GM18951 (cell line): ENCODE data around the gene TIGD4.

Source experiments
- POLR2A ChIP-seq: IDR thresholded peaks from 4 replicates; pipeline ENCODE4 v1.6.1; 2011; ENCODE audit warnings: mild to moderate bottlenecking; ENCODE audit not compliant: insufficient read length, insufficient read depth; ENCODE audit errors: extremely low read depth
- in situ Hi-C: fragments of 300-500 bp; cut with MboI; formaldehyde crosslinking; loops from one replicate; pipeline ENCODE4 v1.12.0; 2022; ENCODE audit warnings: low sequenced_read_pairs, mixed read lengths, inconsistent platforms; ENCODE audit not compliant: unreplicated experiment

Gene TIGD4

DNA sequence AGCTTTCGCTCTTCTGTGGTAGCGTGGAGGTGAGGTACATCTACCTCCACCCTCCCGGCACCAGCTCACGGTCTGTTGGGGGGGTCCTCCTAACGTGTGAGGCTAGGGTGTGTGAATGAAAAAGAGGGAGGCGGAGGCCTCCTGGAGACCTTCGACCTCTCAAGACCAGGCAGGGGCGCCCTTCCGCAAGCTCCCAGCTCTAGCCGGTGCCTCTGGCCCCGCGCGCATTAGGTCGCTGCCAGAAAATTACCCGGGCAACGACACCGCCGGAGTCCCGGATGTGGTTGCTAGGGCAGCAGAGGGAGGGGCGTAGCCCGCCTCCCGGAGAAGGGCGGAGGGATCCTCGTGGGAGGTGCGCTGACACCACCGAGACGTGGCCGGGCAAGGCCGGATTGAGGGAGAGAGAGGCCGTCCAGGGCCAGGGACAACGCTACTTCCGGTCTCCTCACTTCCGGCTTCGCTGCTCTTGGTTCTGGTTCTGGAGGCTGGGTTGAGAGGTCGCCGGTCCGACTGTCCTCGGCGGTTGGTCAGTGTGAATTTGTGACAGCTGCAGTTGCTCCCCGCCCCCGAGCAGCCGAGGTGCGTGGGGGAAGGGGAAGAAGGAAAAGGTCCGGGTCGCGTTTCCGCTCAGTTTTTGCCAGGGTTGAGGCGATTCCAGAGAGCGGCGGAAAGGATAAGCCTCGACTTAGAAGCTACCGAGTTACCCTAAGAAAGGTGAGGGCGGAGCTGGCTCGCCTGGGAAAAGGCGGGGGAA lies at the start of gene TIGD4, which contains the start of gene ARFIP1:
Gene TIGD4, minus strand, starts transcription at position 218 of the 754 bp plus-strand sequence. CDS start 8,726 bp downstream, outside the sequence.
Gene ARFIP1, plus strand, starts transcription at position 442 of the 754 bp plus-strand sequence. CDS start 49,680 bp downstream, outside the sequence.
- in situ Hi-C loops: no loop called here
- peak; percentile 67 for TF ChIP-seq POLR2A

DNA sequence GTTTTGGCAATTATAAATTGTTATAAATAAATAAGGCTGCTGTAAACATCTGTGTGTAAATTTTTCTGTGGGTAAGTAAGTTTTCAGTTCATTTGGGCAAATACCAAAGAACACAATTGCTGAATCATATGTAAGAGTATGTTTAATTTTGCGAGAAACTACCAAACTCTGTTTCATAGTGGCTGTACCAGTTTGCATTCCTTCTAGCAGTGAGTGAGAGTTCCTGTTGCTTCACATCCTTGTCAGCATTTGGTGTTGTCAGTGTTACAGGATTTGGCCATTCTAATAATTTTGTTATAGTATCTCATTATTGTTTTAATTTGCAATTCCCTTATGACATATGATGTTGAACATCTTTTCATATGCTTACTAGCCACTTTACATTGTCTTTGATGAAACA lies 48.6 kb upstream of the TIGD4 start:
- no peak for TF ChIP-seq POLR2A
- in situ Hi-C loops: loop anchor here (25.0 kb wide), 1 partner anchor 259 kb away; no protein-coding TSS in a partner anchor

DNA sequence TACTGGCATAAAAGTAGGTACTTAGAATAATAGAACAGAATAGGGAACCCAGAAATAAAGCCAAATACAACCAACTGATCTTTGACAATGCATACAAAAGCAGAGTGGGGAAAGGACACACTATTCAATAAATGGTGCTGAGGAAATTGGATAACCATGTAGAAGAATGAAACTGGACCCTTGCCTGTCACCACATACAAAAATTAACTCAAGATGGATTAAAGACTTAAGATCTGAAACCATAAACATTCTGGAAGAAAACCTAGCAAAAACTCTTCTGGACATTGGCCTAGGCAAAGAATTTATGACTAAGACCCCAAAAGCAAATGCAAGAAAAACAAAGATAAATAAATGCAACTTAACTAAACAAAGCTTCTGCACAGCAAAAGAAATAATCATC lies 45.8 kb upstream of the TIGD4 start:
- in situ Hi-C loops: loop anchor here (25.0 kb wide), 1 partner anchor 262 kb away; no protein-coding TSS in a partner anchor
- no peak for TF ChIP-seq POLR2A

DNA sequence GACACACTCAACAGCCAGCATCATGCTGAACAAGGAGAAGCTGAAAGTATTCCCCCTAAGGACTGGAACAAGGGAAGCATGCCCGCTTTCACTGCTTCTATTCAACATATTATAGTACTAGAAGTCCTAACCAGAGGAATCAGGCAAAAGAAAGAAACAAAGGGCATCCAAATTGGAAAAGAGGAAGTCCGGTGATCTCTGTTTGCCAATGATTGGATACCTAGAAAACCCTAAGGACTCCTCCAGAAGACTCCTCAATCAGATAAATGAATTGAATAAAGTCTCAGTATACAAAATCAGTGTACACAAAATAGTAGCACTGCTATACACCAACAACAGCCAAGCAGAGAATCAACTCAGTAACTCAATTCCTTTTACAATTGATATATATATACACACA lies 45.0 kb upstream of the TIGD4 start:
- TF ChIP-seq POLR2A: no peak
- in situ Hi-C loops: no loop called here

DNA sequence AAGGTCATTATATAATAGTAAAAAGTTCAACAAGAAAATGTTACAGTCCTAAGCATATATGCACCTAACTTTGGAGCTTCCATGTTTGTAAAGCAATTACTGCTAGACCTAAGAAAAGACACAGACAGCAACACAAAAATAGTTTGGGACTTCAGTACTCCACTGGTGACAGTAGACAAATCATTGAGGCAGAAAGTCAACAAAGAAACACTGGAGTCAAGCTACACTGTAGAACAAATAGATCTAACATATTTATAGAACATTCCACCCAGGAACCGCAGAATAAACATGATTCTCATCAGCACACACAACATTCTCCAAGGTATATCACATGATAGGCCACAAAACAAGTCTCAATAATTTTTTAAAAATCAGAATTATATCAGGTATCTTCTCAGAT lies 42.8 kb upstream of the TIGD4 start:
- no peak for TF ChIP-seq POLR2A
- in situ Hi-C loops: no loop called here

DNA sequence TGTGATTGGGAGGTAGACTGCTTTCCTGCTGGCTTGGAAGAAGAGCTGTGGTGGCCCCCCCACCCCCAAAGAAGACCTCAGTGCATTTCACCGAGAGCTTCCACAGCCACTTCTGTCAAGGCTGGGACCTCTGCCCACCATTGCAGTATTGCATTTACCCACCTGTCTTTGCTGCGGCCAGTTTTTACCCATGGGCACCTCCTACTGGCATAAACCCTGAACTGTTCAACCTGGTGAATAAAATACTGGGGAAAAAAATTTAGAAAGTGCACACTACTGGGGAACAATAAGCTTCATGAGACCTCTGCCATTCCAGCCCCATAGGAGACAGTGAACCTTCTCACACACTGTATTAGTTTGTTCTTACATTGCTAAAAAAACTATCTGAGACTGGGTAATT lies 40.5 kb upstream of the TIGD4 start:
- in situ Hi-C loops: no loop called here
- TF ChIP-seq POLR2A: no peak

DNA sequence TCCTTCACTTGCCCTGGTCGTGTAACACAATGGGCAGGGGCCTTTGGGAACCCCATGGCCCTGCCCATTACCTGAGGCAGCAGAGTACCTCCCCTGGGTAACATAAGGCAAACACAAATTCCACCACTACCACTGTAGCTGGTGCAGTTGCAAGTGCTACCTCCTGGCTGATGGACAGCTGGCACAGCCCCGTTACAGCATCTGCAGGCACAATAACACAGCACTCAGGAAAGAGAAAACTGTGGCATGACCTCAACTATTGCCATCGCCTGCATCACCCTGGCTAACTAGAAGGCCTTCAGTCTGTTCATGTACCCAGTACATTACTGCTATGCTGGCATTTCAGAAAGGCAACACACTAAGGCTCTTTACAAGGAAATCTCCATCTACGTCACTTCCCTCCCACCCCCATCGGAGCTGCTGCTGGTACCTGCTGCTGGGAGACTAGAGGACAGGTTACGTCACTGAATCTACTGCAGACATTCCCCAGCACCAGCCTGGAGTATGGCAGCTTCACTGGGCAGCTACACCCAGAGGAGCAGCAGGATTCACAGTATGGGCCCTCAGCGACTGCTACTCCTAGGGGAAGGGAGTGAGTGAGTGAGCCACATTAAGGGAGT lies 39.6 kb upstream of the TIGD4 start:
- TF ChIP-seq POLR2A: no peak
- in situ Hi-C loops: no loop called here

DNA sequence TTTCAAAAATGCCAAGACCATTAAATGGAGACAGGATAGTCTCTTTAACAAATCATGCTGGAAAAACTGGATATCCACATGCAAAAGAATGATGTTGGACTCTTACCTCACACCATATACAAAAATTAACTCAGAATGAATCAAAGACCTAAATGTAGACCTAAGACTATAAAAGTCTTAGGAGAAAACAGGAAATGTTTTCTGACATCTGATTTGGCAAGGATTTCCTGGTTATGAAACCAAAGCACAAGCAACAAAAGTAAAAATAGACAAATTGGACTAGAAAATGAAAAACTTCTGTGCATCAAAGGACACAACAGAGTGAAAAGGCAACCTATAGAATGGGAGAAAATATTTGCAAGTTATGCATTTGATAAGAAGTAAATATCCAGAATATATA lies 37.8 kb upstream of the TIGD4 start:
- in situ Hi-C loops: no loop called here
- TF ChIP-seq POLR2A: no peak

DNA sequence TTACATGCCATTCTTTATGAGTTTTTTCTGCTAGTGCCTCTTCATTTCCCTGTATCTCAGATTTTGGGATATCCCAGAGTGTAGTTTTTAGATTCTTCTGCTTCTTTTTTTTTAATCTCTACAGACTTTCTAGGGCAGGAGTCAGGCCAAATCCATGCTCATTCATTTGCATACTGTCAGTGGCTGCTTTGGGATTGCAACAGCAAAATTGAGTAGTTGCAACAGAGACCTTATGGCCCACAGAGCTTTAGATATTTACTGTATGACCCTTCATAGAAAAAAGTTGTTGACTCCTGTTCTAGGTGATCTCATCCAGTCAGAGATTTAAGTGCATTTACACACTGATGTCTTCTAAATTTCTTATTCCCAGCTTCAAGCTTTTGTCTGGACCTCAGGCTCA lies 35.5 kb upstream of the TIGD4 start:
- no peak for TF ChIP-seq POLR2A
- in situ Hi-C loops: no loop called here

DNA sequence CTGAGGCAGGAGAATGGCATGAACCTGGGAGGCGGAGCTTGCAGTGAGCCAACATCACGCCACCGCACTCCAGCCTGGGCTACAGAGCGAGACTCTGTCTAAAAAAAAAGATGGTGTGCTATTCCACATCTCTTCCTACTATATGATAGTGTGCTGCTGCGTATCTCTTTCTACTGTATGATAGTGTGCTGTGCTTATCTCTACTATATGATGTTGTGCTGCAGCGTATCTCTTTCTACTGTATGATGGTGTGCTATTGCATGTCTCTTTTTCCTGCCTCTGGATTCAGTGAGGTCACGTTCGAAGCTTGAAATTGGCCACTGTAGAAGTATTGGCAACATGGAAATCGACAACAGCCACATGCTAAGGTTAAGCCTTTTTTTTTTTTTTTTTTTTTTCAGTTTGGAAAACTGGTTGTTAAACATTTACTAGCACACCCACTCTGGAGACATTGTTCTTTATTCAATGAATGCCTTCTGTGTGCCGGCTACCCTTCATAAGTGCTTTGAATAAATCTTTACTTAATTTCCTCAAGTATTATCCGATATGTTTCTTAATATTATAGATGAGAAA lies 31.3 kb upstream of the TIGD4 start:
- TF ChIP-seq POLR2A: no peak
- in situ Hi-C loops: no loop called here

DNA sequence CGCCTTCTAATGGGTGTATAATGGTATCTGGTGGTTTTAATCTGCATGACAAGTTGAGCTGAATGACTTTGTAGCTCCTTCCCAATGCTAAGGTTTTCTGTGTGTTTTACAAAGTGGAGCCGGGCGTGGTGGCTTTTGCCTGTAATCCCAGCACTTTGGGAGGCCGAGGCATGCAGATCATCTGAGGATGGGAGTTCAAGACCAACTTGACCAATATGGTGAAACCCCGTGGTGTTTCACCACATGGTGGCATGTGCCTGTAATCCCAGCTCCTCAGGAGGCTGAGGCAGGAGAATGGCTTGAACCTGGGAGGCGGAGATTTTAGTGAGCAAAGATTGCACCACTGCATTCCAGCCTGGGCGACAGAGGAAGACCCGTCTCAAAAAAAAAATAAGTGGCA lies 29.1 kb upstream of the TIGD4 start:
- TF ChIP-seq POLR2A: no peak
- in situ Hi-C loops: no loop called here

DNA sequence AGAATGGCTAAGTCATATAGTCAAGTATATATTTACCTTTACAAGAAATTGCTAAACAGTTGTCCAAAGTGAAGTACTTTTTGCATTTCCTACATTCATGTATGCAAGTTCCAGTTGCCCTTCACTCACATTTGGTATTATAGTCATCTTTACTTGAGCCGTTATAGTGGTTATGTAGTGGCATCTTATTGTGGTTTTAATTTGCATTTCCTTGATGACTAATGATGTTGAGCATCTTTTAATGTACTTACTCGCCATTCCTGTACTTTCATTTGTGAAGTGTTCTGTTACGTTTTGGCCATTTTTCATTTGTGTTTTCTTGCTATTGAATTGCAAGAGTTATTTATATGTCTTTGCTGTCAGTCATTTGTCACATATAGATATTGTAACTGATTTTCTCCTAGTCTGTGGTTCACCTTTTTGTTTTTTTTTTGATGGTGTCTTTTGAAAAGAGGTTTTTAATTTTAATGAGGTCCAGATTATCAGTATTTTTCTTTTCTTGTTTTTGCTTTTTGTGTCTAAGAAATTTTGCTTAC lies 27.8 kb upstream of the TIGD4 start:
- in situ Hi-C loops: no loop called here
- TF ChIP-seq POLR2A: no peak

DNA sequence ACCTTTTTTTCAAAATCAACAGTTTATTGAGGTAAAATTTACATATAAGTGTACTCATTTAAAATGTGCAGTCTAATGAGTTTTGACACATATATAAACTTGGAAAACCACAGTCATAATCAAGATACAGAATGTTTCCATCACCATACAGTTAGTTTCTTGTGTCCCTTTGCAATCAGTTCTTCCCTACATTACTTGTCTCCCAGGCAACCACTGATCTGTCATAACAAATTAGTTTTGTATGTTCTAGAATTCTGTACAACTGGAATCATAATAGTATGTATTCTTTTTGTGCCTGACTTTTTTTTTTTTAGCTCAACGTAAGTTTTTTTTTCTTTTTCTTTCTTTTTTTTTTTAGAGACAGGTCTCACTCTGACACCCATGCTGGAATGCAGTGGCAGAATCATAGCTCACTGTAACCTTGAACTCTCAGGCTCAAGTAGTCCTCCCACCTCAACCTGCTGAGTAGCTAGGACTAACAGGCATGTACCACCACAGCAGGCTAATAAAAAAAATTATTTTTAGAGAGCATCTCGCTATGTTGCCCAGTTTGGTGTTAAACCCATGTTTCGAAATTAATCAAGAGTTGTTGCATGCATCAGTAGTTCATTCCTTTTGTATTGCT lies 27.1 kb upstream of the TIGD4 start:
- in situ Hi-C loops: no loop called here
- TF ChIP-seq POLR2A: no peak
